Measurements from ENCODE around the gene AOAH. TPM values are rescaled to one million over a fixed set of nuclear protein-coding genes. Genes with fewer than 3 reads are reported as not detected.

Gene AOAH
- total RNA-seq, 1 experiment from 2014 or later = 0.39 TPM

GRCh38 chr7:36683695-36684357, 40.5 kb downstream of the AOAH start:
- Mint-ChIP-seq H3K27ac (no peak overlapping the region), H3K36me3 (ENCODE audit: insufficient read depth in 1 of 3, low read depth in 3 of 3) (no peaks in the 10 kb centered on the region), H3K4me1 (no peaks in the 10 kb centered on the region), H3K4me3 (no peak overlapping the region), H3K27me3 (ENCODE audit: low read depth) (no peaks in the 10 kb centered on the region), H3K9me3 (no peaks in the 10 kb centered on the region)
- no peak for DNase-seq
- no peaks in the 10 kb centered on the region for H3K27me3 ChIP-seq (ENCODE audit: insufficient read depth, low read length)
- no peak overlapping the region for H2AK5ac ChIP-seq (ENCODE audit: insufficient read length, low read length)
- no peak overlapping the region for H2BK120ac ChIP-seq (ENCODE audit: low read depth, low read length, poor library complexity, severe bottlenecking)
- H4K5ac ChIP-seq (ENCODE audit: insufficient read length, low read depth, low read length) = no peak overlapping the region
- no peak overlapping the region for H3K56ac ChIP-seq (ENCODE audit: insufficient read length, low read depth, low read length)
- H3K18ac ChIP-seq (ENCODE audit: insufficient read length, low read depth, low read length) = no peak overlapping the region
- no peaks in the 10 kb centered on the region for H3K79me1 ChIP-seq (ENCODE audit: insufficient read depth, low read depth, low read length, poor library complexity, severe bottlenecking)
- H2BK15ac ChIP-seq (ENCODE audit: low read depth, low read length) = no peak overlapping the region
- H2BK5ac ChIP-seq (ENCODE audit: insufficient read length, low read length) = no peak overlapping the region
- no peaks in the 10 kb centered on the region for H3K23me2 ChIP-seq (ENCODE audit: insufficient read length, low read depth, low read length, poor library complexity, severe bottlenecking)
- no peaks in the 10 kb centered on the region for H3K9me3 ChIP-seq (ENCODE audit: control insufficient read depth, low read depth, low read length)
- H3K4me1 ChIP-seq (ENCODE audit: insufficient read depth, low read length) = no peaks in the 10 kb centered on the region
- H3K14ac ChIP-seq (ENCODE audit: insufficient read depth, low read length) = no peak overlapping the region
- no peak overlapping the region for H3K9ac ChIP-seq (ENCODE audit: extremely low read depth, insufficient read length, low read length)
- H2AFZ ChIP-seq (ENCODE audit: low read length) = no peak overlapping the region
- H3K4ac ChIP-seq (ENCODE audit: low read depth, low read length) = no peak overlapping the region
- no peak overlapping the region for H4K8ac ChIP-seq (replicated peaks; ENCODE audit: insufficient read length, low read depth, low read length)
- no peak overlapping the region for H4K91ac ChIP-seq (ENCODE audit: insufficient read length, low read depth, low read length)
- H3T11ph ChIP-seq (ENCODE audit: low read length) = no peak overlapping the region
- H3K23ac ChIP-seq (ENCODE audit: insufficient read length, low read depth, low read length) = no peak overlapping the region
- H2BK12ac ChIP-seq (ENCODE audit: insufficient read length, low read depth, low read length) = no peak overlapping the region
- H4K20me1 ChIP-seq (ENCODE audit: control insufficient read depth, insufficient read depth, insufficient read length) = no peaks in the 10 kb centered on the region
- H3K79me2 ChIP-seq (ENCODE audit: insufficient read depth, low read length) = no peaks in the 10 kb centered on the region
- TF ChIP-seq CTCF (conservative IDR thresholded peaks at IDR 0.05) = no peak
- no CpG with 5 or more reads among the region's 4 CpGs for WGBS (ENCODE audit: extremely low coverage, insufficient read length, low lambda C conversion rate)
- no peak overlapping the region for H3K27ac ChIP-seq (ENCODE audit: insufficient read length, low read depth, low read length)
- H2BK20ac ChIP-seq (ENCODE audit: low read depth, low read length, poor library complexity, severe bottlenecking) = no peak overlapping the region
- no peak overlapping the region for H3K4me2 ChIP-seq (ENCODE audit: insufficient read depth, insufficient read length, low read length)

Measured in H9 (cell line).